ENCODE data around the gene TMEM14A. TPM values are rescaled to one million over a fixed set of nuclear protein-coding genes. Genes with fewer than 3 reads are reported as not detected.
A peak's percentile ranks its signal among the peaks of the same experiment; 100 is the strongest.

Gene TMEM14A
- total and polyA plus RNA-seq, 9 of the 15 experiments (the other 6 are each of a cell fraction or from before 2014, with no cell fraction given), result 3.5 to 43.3 (median 8.5) TPM

DNA sequence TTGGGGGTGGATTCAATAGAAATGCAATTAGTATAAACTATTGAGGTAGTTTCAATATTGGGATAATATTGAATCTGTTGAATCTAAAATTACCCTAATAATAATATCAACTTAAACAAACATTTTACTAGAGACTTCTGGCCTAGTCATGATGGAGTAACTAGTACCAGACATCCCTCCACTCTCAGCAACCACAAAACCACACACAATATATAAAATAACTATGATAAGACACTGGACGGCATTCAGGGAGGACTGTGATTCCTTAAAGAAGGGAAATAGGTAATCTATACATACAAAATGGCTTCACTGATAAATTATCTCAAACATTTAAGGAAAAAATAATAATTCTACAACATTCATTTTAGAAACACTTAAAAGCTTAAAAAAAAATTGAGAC lies 38.9 kb upstream of the TMEM14A start:
- ChIA-PET POLR2A (no interaction called here), CTCF (ENCODE audit: low intra/inter-chr PET ratio) (no interaction called here)
- Histone ChIP-seq H4K20me1 (replicated peaks; ENCODE audit: control insufficient read depth, insufficient read depth, low read length) (no peaks in the 10 kb centered on the region), H3K79me2 (ENCODE audit: control insufficient read depth, insufficient read depth, low read length) (no peaks in the 10 kb centered on the region), H3K36me3 (ENCODE audit: control insufficient read depth, insufficient read depth, low read length) (no peaks in the 10 kb centered on the region), H3K4me1 (replicated peaks in 1 of 2; ENCODE audit: control insufficient read depth in 2 of 2, insufficient read depth in 2 of 2, low read length in 2 of 2) (peaks cover 0 to 4% of the 10 kb centered on the region in 2 experiments; a peak in 1 of 5 replicates), H3K9ac (ENCODE audit: insufficient read depth in 1 of 2, low read depth in 2 of 2, low read length in 2 of 2) (no peak overlapping the region), H3K4me2 (ENCODE audit: insufficient read depth, low read length) (no peak overlapping the region), H2AFZ (ENCODE audit: low read depth, low read length) (no peak overlapping the region), H3K9me3 (replicated peaks; ENCODE audit: control insufficient read depth, insufficient read depth, low read depth, low read length) (no peaks in the 10 kb centered on the region), H3K27ac (ENCODE audit: extremely low read depth, low read depth, low read length) (no peak overlapping the region), H3K9me1 (ENCODE audit: control insufficient read depth, insufficient read depth, low read length) (no peaks in the 10 kb centered on the region), H3K4me3 (no peak overlapping the region), H3K27me3 (ENCODE audit: control insufficient read depth in 2 of 2, insufficient read depth in 2 of 2, low read length in 2 of 2) (no peaks in the 10 kb centered on the region)
- FAIRE-seq, result no peak
- ATAC-seq, result no peak
- in situ Hi-C loops (cut with MboI), result no loop called here
- intact Hi-C loops (cut with micrococcal nuclease), result no loop called here
- no TSS peak for BruUV-seq (replicated peaks)
- DNase-seq (ENCODE audit: extremely low read depth in 1 of 4, low spot score in 3 of 4), result no peak
- WGBS (ENCODE audit: insufficient coverage, low coverage, missing lambda C conversion rate), result 29% methylated on average over 1 of the region's 1 CpG
- TF ChIP-seq, protein P1, sequence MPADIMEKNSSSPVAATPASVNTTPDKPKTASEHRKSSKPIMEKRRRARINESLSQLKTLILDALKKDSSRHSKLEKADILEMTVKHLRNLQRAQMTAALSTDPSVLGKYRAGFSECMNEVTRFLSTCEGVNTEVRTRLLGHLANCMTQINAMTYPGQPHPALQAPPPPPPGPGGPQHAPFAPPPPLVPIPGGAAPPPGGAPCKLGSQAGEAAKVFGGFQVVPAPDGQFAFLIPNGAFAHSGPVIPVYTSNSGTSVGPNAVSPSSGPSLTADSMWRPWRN (IDR thresholded peaks at IDR 0.05; ENCODE audit: low read depth), result 0 out of 2 replicates have a peak, but pooled peaks have one; percentile 17
- no peak for TF ChIP-seq ZNF589 (CRISPR knock-in tag; IDR thresholded peaks at IDR 0.05; ENCODE audit: low read depth)
- no peak for TF ChIP-seq EWSR1 (IDR thresholded peaks at IDR 0.05; ENCODE audit: borderline replicate concordance, low read depth, partially characterized antibody)
- no peak for TF ChIP-seq ZNF696 (CRISPR knock-in tag; conservative IDR thresholded peaks at IDR 0.05)
- TF ChIP-seq KDM1A (IDR thresholded peaks at IDR 0.05), result peak; percentile 52 to 54; a peak in 3 of 4 replicates
- TF ChIP-seq, protein P2, sequence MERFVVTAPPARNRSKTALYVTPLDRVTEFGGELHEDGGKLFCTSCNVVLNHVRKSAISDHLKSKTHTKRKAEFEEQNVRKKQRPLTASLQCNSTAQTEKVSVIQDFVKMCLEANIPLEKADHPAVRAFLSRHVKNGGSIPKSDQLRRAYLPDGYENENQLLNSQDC (CRISPR knock-in tag; IDR thresholded peaks at IDR 0.05), result no peak
- TF ChIP-seq MCM2 (IDR thresholded peaks at IDR 0.05; ENCODE audit: low read depth), result no peak
- TF ChIP-seq ZNF764 (CRISPR knock-in tag; IDR thresholded peaks at IDR 0.05; ENCODE audit: low read depth), result no peak
- no peak for TF ChIP-seq TAF1 (IDR thresholded peaks at IDR 0.05; ENCODE audit: control insufficient read depth, extremely low read depth, insufficient read depth, low read length, severe bottlenecking)
- peak in 1 of 2 experiments; percentile 25; a peak in 1 of 4 replicates for TF ChIP-seq RCOR1 (IDR thresholded peaks at IDR 0.05; ENCODE audit: borderline replicate concordance in 1 of 2, low read depth in 2 of 2, low read length in 2 of 2)
- TF ChIP-seq ZNF165 (CRISPR knock-in tag; IDR thresholded peaks at IDR 0.05; ENCODE audit: borderline replicate concordance), result no peak
- TF ChIP-seq, protein P3, sequence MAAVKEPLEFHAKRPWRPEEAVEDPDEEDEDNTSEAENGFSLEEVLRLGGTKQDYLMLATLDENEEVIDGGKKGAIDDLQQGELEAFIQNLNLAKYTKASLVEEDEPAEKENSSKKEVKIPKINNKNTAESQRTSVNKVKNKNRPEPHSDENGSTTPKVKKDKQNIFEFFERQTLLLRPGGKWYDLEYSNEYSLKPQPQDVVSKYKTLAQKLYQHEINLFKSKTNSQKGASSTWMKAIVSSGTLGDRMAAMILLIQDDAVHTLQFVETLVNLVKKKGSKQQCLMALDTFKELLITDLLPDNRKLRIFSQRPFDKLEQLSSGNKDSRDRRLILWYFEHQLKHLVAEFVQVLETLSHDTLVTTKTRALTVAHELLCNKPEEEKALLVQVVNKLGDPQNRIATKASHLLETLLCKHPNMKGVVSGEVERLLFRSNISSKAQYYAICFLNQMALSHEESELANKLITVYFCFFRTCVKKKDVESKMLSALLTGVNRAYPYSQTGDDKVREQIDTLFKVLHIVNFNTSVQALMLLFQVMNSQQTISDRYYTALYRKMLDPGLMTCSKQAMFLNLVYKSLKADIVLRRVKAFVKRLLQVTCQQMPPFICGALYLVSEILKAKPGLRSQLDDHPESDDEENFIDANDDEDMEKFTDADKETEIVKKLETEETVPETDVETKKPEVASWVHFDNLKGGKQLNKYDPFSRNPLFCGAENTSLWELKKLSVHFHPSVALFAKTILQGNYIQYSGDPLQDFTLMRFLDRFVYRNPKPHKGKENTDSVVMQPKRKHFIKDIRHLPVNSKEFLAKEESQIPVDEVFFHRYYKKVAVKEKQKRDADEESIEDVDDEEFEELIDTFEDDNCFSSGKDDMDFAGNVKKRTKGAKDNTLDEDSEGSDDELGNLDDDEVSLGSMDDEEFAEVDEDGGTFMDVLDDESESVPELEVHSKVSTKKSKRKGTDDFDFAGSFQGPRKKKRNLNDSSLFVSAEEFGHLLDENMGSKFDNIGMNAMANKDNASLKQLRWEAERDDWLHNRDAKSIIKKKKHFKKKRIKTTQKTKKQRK (IDR thresholded peaks at IDR 0.05; ENCODE audit: borderline replicate concordance, low read depth, low read length), result no peak
- TF ChIP-seq MBD2 (IDR thresholded peaks at IDR 0.05; ENCODE audit: borderline replicate concordance, low read depth), result no peak
- TF ChIP-seq PCBP1 (IDR thresholded peaks at IDR 0.05; ENCODE audit: low read depth, low read length, poor library complexity, severe bottlenecking), result no peak
- TF ChIP-seq ZNF24 (IDR thresholded peaks at IDR 0.05), result no peak
- TF ChIP-seq ZNF586 (CRISPR knock-in tag; conservative IDR thresholded peaks at IDR 0.05), result no peak

All from K562 (cell line).